ENCODE results near the gene LILRB4.
"Not testable (repeated sequence)": the region's sequence is repeated elsewhere in the genome, so short reads cannot be mapped to it uniquely, and the experiment has no call there.

LILRB4 gene

GRCh38 chr19:54626757-54627156 is 36.0 kb upstream of the LILRB4 start:
- no peak overlapping the region for H3K4me3 ChIP-seq (replicated peaks; ENCODE audit: low read depth, low read length)
- DNase-seq (ENCODE audit: extremely low read depth, low read depth), result no peak
- TF ChIP-seq CTCF (IDR thresholded peaks at IDR 0.05; ENCODE audit: low read depth, low read length, missing control alignments), result no peak

GRCh38 chr19:54627912-54628311 is 34.9 kb upstream of the LILRB4 start:
- H3K4me3 ChIP-seq (replicated peaks; ENCODE audit: low read depth, low read length); DNase-seq (ENCODE audit: extremely low read depth, low read depth): not testable (repeated sequence)

GRCh38 chr19:54630262-54630661 is 32.5 kb upstream of the LILRB4 start, which contains the start of gene LILRB1:
TSS of gene LILRB1 (plus strand) at chr19:54630484. CDS start at chr19:54631074, 590 bp downstream.
- H3K4me3 ChIP-seq (replicated peaks; ENCODE audit: low read depth, low read length); DNase-seq (ENCODE audit: extremely low read depth, low read depth): not testable (repeated sequence)

GRCh38 chr19:54630782-54631181 is 32.0 kb upstream of the LILRB4 start:
- TF ChIP-seq CTCF (IDR thresholded peaks at IDR 0.05; ENCODE audit: low read depth, low read length, missing control alignments), result no peak
- H3K4me3 ChIP-seq (replicated peaks; ENCODE audit: low read depth, low read length), result no peak overlapping the region
- no peak for DNase-seq (ENCODE audit: extremely low read depth, low read depth)

- DNase-seq (ENCODE audit: extremely low read depth, low read depth); H3K4me3 ChIP-seq (replicated peaks; ENCODE audit: low read depth, low read length): not testable (repeated sequence)
These were observed 31.1 kb upstream of the LILRB4 start for GRCh38 chr19:54631489-54632337.

- H3K4me3 ChIP-seq (replicated peaks; ENCODE audit: low read depth, low read length); DNase-seq (ENCODE audit: extremely low read depth, low read depth): not testable (repeated sequence)
These were observed 30.3 kb upstream of the LILRB4 start for GRCh38 chr19:54632517-54632916.

GRCh38 chr19:54633401-54633800 is 29.4 kb upstream of the LILRB4 start:
- TF ChIP-seq CTCF (IDR thresholded peaks at IDR 0.05; ENCODE audit: low read depth, low read length, missing control alignments), result no peak
- H3K4me3 ChIP-seq (replicated peaks; ENCODE audit: low read depth, low read length), result no peak overlapping the region
- DNase-seq (ENCODE audit: extremely low read depth, low read depth), result no peak

GRCh38 chr19:54636081-54636480 is 26.7 kb upstream of the LILRB4 start:
- not testable (repeated sequence) for DNase-seq (ENCODE audit: extremely low read depth, low read depth); H3K4me3 ChIP-seq (replicated peaks; ENCODE audit: low read depth, low read length)

- no peak overlapping the region for H3K4me3 ChIP-seq (replicated peaks; ENCODE audit: low read depth, low read length)
- no peak for TF ChIP-seq CTCF (IDR thresholded peaks at IDR 0.05; ENCODE audit: low read depth, low read length, missing control alignments)
- no peak for DNase-seq (ENCODE audit: extremely low read depth, low read depth)
These were observed 24.1 kb upstream of the LILRB4 start for GRCh38 chr19:54638683-54639082.

GRCh38 chr19:54642953-54643352 is 19.8 kb upstream of the LILRB4 start:
- H3K4me3 ChIP-seq (replicated peaks; ENCODE audit: low read depth, low read length); DNase-seq (ENCODE audit: extremely low read depth, low read depth): not testable (repeated sequence)

GRCh38 chr19:54643583-54643982 is 19.2 kb upstream of the LILRB4 start:
- not testable (repeated sequence) for H3K4me3 ChIP-seq (replicated peaks; ENCODE audit: low read depth, low read length); DNase-seq (ENCODE audit: extremely low read depth, low read depth)

All from HFF-Myc (cell line).